Measurements from ENCODE around the gene NR1H2. TPM values are rescaled to one million over a fixed set of nuclear protein-coding genes. Genes with fewer than 3 reads are reported as not detected.
"Not testable (repeated sequence)": the region's sequence is repeated elsewhere in the genome, so short reads cannot be mapped to it uniquely, and the experiment has no call there.

NR1H2 gene
- total RNA-seq, 2 experiments from 2014 or later: 73.9 to 75.6 TPM

GRCh38 chr19:50380751-50381151, 4.5 kb downstream of the NR1H2 start:
- DNase-seq: no peak
- Mint-ChIP-seq H3K9me3 (no peaks in the 10 kb centered on the region), H3K4me3 (no peak overlapping the region), H3K36me3 (peaks cover 40% of the 10 kb centered on the region), H3K27ac (no peak overlapping the region), H3K4me1 (ENCODE audit: low read depth) (peaks cover 39% of the 10 kb centered on the region), H3K27me3 (no peaks in the 10 kb centered on the region)
- intact Hi-C loops (cut with micrococcal nuclease): loop anchor here (5.0 kb wide), 1 partner anchor 437 kb away; no protein-coding TSS in a partner anchor
- ChIA-PET CTCF (no interaction called here), POLR2A (no interaction called here)

- H3K9me3 Mint-ChIP-seq: no peaks in the 10 kb centered on the region
- H3K27me3 Mint-ChIP-seq: no peaks in the 10 kb centered on the region
- H3K36me3 Mint-ChIP-seq: peaks cover 38% of the 10 kb centered on the region
- H3K4me3 Mint-ChIP-seq: no peak overlapping the region
- H3K27ac Mint-ChIP-seq: no peak overlapping the region
- ChIA-PET CTCF (interaction anchor here (0.5 kb wide), 1 partner anchor 13 kb away, joined by 3 read pairs; no protein-coding TSS in a partner anchor), POLR2A (interaction anchor here (0.5 kb wide), 1 partner anchor 22 kb away, joined by 3 read pairs; no protein-coding TSS in a partner anchor)
- H3K4me1 Mint-ChIP-seq (ENCODE audit: low read depth): peaks cover 35% of the 10 kb centered on the region
- DNase-seq: no peak
- intact Hi-C loops (cut with micrococcal nuclease): loop anchor here (5.0 kb wide), 1 partner anchor 435 kb away; no protein-coding TSS in a partner anchor
Measured at GRCh38 chr19:50381881-50382729, 5.8 kb downstream of the NR1H2 start.

- ChIA-PET CTCF (interaction anchor here (1.4 to 2.5 kb wide), 4 partner anchors 14 to 154 kb away, joined by 3 to 13 read pairs (median 8); no protein-coding TSS in a partner anchor), POLR2A (interaction anchor here (0.9 to 2.0 kb wide), 6 partner anchors 9 to 58 kb away, joined by 3 to 12 read pairs (median 4); no protein-coding TSS in a partner anchor)
- Mint-ChIP-seq H3K27me3 (no peaks in the 10 kb centered on the region), H3K4me1 (ENCODE audit: low read depth) (peaks cover 33% of the 10 kb centered on the region), H3K9me3 (no peaks in the 10 kb centered on the region), H3K4me3 (peak overlapping the region; percentile 98), H3K27ac (peak overlapping the region; percentile 95), H3K36me3 (peaks cover 39% of the 10 kb centered on the region)
- DNase-seq: no peak
- intact Hi-C loops (cut with micrococcal nuclease): loop anchor here (5.0 kb wide), 1 partner anchor 434 kb away; no protein-coding TSS in a partner anchor
Measured at GRCh38 chr19:50383001-50383851, 7.0 kb downstream of the NR1H2 start.

- CTCF ChIA-PET: interaction anchor here (0.6 to 2.5 kb wide), 7 partner anchors 9 to 1319 kb away, joined by 3 to 13 read pairs (median 6); no protein-coding TSS in a partner anchor
- intact Hi-C loops (cut with micrococcal nuclease): loop anchor here (1.0 to 5.0 kb wide), 4 partner anchors 8 to 433 kb away; partner anchors contain the start of gene NR1H2
- H3K9me3 Mint-ChIP-seq: no peaks in the 10 kb centered on the region
- peaks cover 36% of the 10 kb centered on the region for H3K36me3 Mint-ChIP-seq
- DNase-seq: peak; percentile 99
- peaks cover 33% of the 10 kb centered on the region for H3K4me1 Mint-ChIP-seq (ENCODE audit: low read depth)
- POLR2A ChIA-PET: interaction anchor here (0.9 to 2.0 kb wide), 7 partner anchors 10 to 59 kb away, joined by 3 to 12 read pairs (median 4); no protein-coding TSS in a partner anchor
- H3K27me3 Mint-ChIP-seq: no peaks in the 10 kb centered on the region
- peak within 1 kb of the TSS; percentile 95 for H3K27ac Mint-ChIP-seq
- peak within 1 kb of the TSS; percentile 98 for H3K4me3 Mint-ChIP-seq
Measured at GRCh38 chr19:50383852-50384684, 7.8 kb downstream of the NR1H2 start, which contains the start of gene POLD1. TSS of gene POLD1 (plus strand) at chr19:50384347. CDS start at chr19:50398852, 14,505 bp downstream.

- no peak for DNase-seq
- ChIA-PET POLR2A (interaction anchor here (0.6 to 2.0 kb wide), 7 partner anchors 10 to 60 kb away, joined by 3 to 12 read pairs (median 4); no protein-coding TSS in a partner anchor), CTCF (interaction anchor here (0.6 to 2.5 kb wide), 7 partner anchors 10 to 1318 kb away, joined by 3 to 13 read pairs (median 6); no protein-coding TSS in a partner anchor)
- peak overlapping the region; percentile 95 for H3K27ac Mint-ChIP-seq
- H3K27me3 Mint-ChIP-seq: no peaks in the 10 kb centered on the region
- H3K4me3 Mint-ChIP-seq: peak overlapping the region; percentile 98
- peaks cover 28% of the 10 kb centered on the region for H3K36me3 Mint-ChIP-seq
- intact Hi-C loops (cut with micrococcal nuclease): loop anchor here (1.0 to 5.0 kb wide), 4 partner anchors 9 to 432 kb away; partner anchors contain the start of gene NR1H2
- H3K9me3 Mint-ChIP-seq: no peaks in the 10 kb centered on the region
- H3K4me1 Mint-ChIP-seq (ENCODE audit: low read depth): peaks cover 30% of the 10 kb centered on the region
Measured at GRCh38 chr19:50384685-50385535, 8.7 kb downstream of the NR1H2 start.

GRCh38 chr19:50387176-50387867, 11.1 kb downstream of the NR1H2 start:
- CTCF ChIA-PET: interaction anchor here (1.7 kb wide), 1 partner anchor 30 kb away, joined by 5 read pairs; no protein-coding TSS in a partner anchor
- Mint-ChIP-seq H3K4me3 (no peak overlapping the region), H3K9me3 (no peaks in the 10 kb centered on the region), H3K27ac (no peak overlapping the region), H3K27me3 (no peaks in the 10 kb centered on the region), H3K4me1 (ENCODE audit: low read depth) (peaks cover 29% of the 10 kb centered on the region), H3K36me3 (peaks cover 31% of the 10 kb centered on the region)
- DNase-seq: no peak
- intact Hi-C loops (cut with micrococcal nuclease): no loop called here
- POLR2A ChIA-PET: interaction anchor here (0.9 kb wide), 1 partner anchor 19 kb away, joined by 3 read pairs; no protein-coding TSS in a partner anchor

- Mint-ChIP-seq H3K9me3 (no peaks in the 10 kb centered on the region), H3K4me1 (ENCODE audit: low read depth) (peaks cover 29% of the 10 kb centered on the region), H3K27ac (no peak overlapping the region), H3K4me3 (no peak overlapping the region), H3K36me3 (peaks cover 35% of the 10 kb centered on the region), H3K27me3 (no peaks in the 10 kb centered on the region)
- POLR2A ChIA-PET: no interaction called here
- intact Hi-C loops (cut with micrococcal nuclease): no loop called here
- CTCF ChIA-PET: interaction anchor here (1.7 kb wide), 1 partner anchor 31 kb away, joined by 5 read pairs; no protein-coding TSS in a partner anchor
- DNase-seq: no peak
Measured at GRCh38 chr19:50387868-50388245, 11.6 kb downstream of the NR1H2 start.

GRCh38 chr19:50390295-50390694, 14.0 kb downstream of the NR1H2 start:
- H3K27ac Mint-ChIP-seq; intact Hi-C loops (cut with micrococcal nuclease); H3K27me3 Mint-ChIP-seq; H3K9me3 Mint-ChIP-seq; DNase-seq; H3K4me3 Mint-ChIP-seq; CTCF ChIA-PET; H3K4me1 Mint-ChIP-seq (ENCODE audit: low read depth): not testable (repeated sequence)
- POLR2A ChIA-PET: interaction anchor here (0.6 kb wide), 1 partner anchor 42 kb away, joined by 3 read pairs; no protein-coding TSS in a partner anchor
- peaks cover 35% of the 10 kb centered on the region for H3K36me3 Mint-ChIP-seq

- CTCF ChIA-PET: not testable (repeated sequence)
Measured at GRCh38 chr19:50390952-50391351, 14.7 kb downstream of the NR1H2 start.

GRCh38 chr19:50392759-50393158, 16.5 kb downstream of the NR1H2 start:
- intact Hi-C loops (cut with micrococcal nuclease): no loop called here
- no peaks in the 10 kb centered on the region for H3K27me3 Mint-ChIP-seq
- no peak overlapping the region for H3K4me3 Mint-ChIP-seq
- no peaks in the 10 kb centered on the region for H3K9me3 Mint-ChIP-seq
- H3K4me1 Mint-ChIP-seq (ENCODE audit: low read depth): peaks cover under 1% of the 10 kb centered on the region
- H3K36me3 Mint-ChIP-seq: peaks cover 30% of the 10 kb centered on the region
- no peak for DNase-seq
- H3K27ac Mint-ChIP-seq: no peak overlapping the region
- POLR2A ChIA-PET: no interaction called here
- CTCF ChIA-PET: no interaction called here

More at GRCh38 chr19:50390952-50391351, 14.7 kb downstream of the NR1H2 start:
- H3K27ac Mint-ChIP-seq; intact Hi-C loops (cut with micrococcal nuclease); H3K27me3 Mint-ChIP-seq; POLR2A ChIA-PET; DNase-seq; H3K4me3 Mint-ChIP-seq; H3K9me3 Mint-ChIP-seq; H3K4me1 Mint-ChIP-seq (ENCODE audit: low read depth): not testable (repeated sequence)
- peaks cover 35% of the 10 kb centered on the region for H3K36me3 Mint-ChIP-seq
